MCF 10A (cell line): ENCODE data around the gene CBFA2T3. TPM values are rescaled to one million over a fixed set of nuclear protein-coding genes. Genes with fewer than 3 reads are reported as not detected.

Experiments
- BruUV-seq: library from RNA; stranded (reverse); fragments of 400-500 nt; replicated peaks from 2 replicates; lab custom pipeline; 2021; lab: Mats Ljungman, UMichigan
- CTCF ChIA-PET: fragments of 300-600 bp; sonication (Branson Sonifier 250); formaldehyde crosslinking; extraction: SDS; loops from one replicate; lab custom pipeline; 2021; ENCODE audit warnings: antibody characterized with exemption, inconsistent platforms; lab: Yijun Ruan, JAX
- POLR2A ChIA-PET: fragments of 300-600, 350-650 bp; sonication (Branson Sonifier 250); formaldehyde crosslinking; extraction: SDS; loops from one replicate; lab custom pipeline; 2020; ENCODE audit warnings: antibody characterized with exemption, inconsistent platforms; lab: Yijun Ruan, JAX
- DNase-seq: peaks from one replicate; pipeline ENCODE4 v3.0.0-alpha.2; 2018; ENCODE audit not compliant: unreplicated experiment
- H3K27ac Mint-ChIP-seq: one replicate; pipeline ENCODE4 v1.8.0; 2022; ENCODE audit warnings: mild to moderate bottlenecking, low read depth, mixed read lengths; ENCODE audit not compliant: unreplicated experiment
- H3K27me3 Mint-ChIP-seq: one replicate; pipeline ENCODE4 v1.8.0; 2022; ENCODE audit warnings: mixed read lengths; ENCODE audit not compliant: insufficient read depth, unreplicated experiment
- H3K36me3 Mint-ChIP-seq: one replicate; pipeline ENCODE4 v1.8.0; 2022; ENCODE audit warnings: mild to moderate bottlenecking, moderate library complexity, mixed read lengths; ENCODE audit not compliant: insufficient read depth, unreplicated experiment
- H3K4me1 Mint-ChIP-seq: one replicate; pipeline ENCODE4 v1.8.0; 2022; ENCODE audit warnings: mixed read lengths; ENCODE audit not compliant: insufficient read depth, unreplicated experiment
- H3K4me3 Mint-ChIP-seq: one replicate; pipeline ENCODE4 v1.8.0; 2022; ENCODE audit warnings: mild to moderate bottlenecking, moderate library complexity, mixed read lengths; ENCODE audit not compliant: unreplicated experiment
- H3K9me3 Mint-ChIP-seq: one replicate; pipeline ENCODE4 v1.8.0; 2022; ENCODE audit warnings: mixed read lengths; ENCODE audit not compliant: unreplicated experiment
- intact Hi-C: fragments of 100-400 bp; cut with micrococcal nuclease; formaldehyde crosslinking; loops from 2 replicates; pipeline ENCODE4 v1.14.1; 2022
- total RNA-seq: library from RNA; stranded (reverse); gene quantifications from 2 replicates; pipeline ENCODE4 v1.2.3, GENCODE V29; 2022
- TF ChIP-seq, protein P1 (sequence below): fragments of 200-600 bp; IDR thresholded peaks from one replicate; pipeline ENCODE4 v1.8.0; 2022; ENCODE audit warnings: antibody characterized with exemption, mild to moderate bottlenecking; ENCODE audit not compliant: unreplicated experiment

Gene CBFA2T3
- total RNA-seq, 1 experiment from 2014 or later = not detected

DNA sequence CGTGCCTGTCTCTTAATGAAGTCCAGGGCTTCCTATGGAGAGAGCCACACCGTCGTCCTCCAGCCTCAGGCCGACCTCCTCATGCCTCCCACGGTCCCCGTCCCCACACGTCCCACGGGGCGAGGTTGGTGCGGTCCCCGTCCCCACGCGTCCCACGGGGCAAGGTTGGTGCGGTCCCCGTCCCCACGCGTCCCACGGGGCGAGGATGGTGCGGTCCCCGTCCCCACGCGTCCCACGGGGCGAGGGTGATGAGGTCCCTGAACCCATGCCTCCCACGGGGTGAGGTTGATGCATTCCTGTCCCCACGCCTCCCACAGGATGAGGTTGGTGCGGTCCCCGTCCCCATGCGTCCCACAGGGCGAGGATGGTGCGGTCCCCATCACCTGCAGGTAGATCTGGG lies 141.2 kb downstream of the CBFA2T3 start:
- BruUV-seq = no TSS peak
- Mint-ChIP-seq H3K36me3 (peaks cover 6% of the 10 kb centered on the region), H3K4me1 (no peaks in the 10 kb centered on the region), H3K27me3 (no peaks in the 10 kb centered on the region), H3K9me3 (no peaks in the 10 kb centered on the region), H3K27ac (no peak overlapping the region), H3K4me3 (no peak overlapping the region)
- intact Hi-C loops = no loop called here
- POLR2A ChIA-PET = no interaction called here
- TF ChIP-seq, protein P1, sequence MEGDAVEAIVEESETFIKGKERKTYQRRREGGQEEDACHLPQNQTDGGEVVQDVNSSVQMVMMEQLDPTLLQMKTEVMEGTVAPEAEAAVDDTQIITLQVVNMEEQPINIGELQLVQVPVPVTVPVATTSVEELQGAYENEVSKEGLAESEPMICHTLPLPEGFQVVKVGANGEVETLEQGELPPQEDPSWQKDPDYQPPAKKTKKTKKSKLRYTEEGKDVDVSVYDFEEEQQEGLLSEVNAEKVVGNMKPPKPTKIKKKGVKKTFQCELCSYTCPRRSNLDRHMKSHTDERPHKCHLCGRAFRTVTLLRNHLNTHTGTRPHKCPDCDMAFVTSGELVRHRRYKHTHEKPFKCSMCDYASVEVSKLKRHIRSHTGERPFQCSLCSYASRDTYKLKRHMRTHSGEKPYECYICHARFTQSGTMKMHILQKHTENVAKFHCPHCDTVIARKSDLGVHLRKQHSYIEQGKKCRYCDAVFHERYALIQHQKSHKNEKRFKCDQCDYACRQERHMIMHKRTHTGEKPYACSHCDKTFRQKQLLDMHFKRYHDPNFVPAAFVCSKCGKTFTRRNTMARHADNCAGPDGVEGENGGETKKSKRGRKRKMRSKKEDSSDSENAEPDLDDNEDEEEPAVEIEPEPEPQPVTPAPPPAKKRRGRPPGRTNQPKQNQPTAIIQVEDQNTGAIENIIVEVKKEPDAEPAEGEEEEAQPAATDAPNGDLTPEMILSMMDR = no peak
- CTCF ChIA-PET = no interaction called here
- no peak for DNase-seq

DNA sequence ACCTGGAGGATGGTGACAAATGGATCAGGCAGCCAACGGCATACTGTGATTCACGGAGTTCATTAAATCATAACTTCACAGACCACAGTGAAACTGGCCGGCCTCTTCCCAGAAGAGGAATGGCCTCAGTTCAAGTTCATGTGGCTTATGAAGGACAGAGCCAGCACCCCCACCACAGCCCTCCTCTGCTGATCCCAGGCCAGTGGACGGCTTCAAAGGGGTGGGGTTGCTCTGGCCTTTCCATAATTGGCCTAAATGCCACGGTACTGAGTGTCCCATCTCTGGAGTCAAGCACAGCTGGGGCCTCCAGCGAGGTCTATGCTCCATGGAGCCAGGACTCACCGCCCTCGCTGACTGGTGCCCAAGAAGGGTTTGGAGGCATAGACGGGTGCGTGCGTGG lies 141.6 kb downstream of the CBFA2T3 start:
- ChIA-PET POLR2A (interaction anchor here (0.6 to 0.7 kb wide), 3 partner anchors 9 to 391 kb away, joined by 3 to 4 read pairs (median 3); partner anchors contain the start of genes GALNS and TRAPPC2L), CTCF (no interaction called here)
- BruUV-seq = no TSS peak
- H3K27me3 Mint-ChIP-seq = no peaks in the 10 kb centered on the region
- TF ChIP-seq, protein P1 = no peak
- H3K4me1 Mint-ChIP-seq = no peaks in the 10 kb centered on the region
- H3K36me3 Mint-ChIP-seq = peaks cover 6% of the 10 kb centered on the region
- no peak overlapping the region for H3K4me3 Mint-ChIP-seq
- intact Hi-C loops = no loop called here
- no peaks in the 10 kb centered on the region for H3K9me3 Mint-ChIP-seq
- no peak overlapping the region for H3K27ac Mint-ChIP-seq
- no peak for DNase-seq

- peaks cover 6% of the 10 kb centered on the region for H3K36me3 Mint-ChIP-seq
- H3K9me3 Mint-ChIP-seq = no peaks in the 10 kb centered on the region
- no peaks in the 10 kb centered on the region for H3K27me3 Mint-ChIP-seq
- no peaks in the 10 kb centered on the region for H3K4me1 Mint-ChIP-seq
- no peak overlapping the region for H3K4me3 Mint-ChIP-seq
- DNase-seq = no peak
- intact Hi-C loops = no loop called here
- H3K27ac Mint-ChIP-seq = no peak overlapping the region
- ChIA-PET CTCF (interaction anchor here (0.5 kb wide), 1 partner anchor 17 kb away, joined by 3 read pairs; no protein-coding TSS in a partner anchor), POLR2A (no interaction called here)
- TF ChIP-seq, protein P1 = no peak
- BruUV-seq = no TSS peak
These were observed 142.3 kb downstream of the CBFA2T3 start for GRCh38 chr16:88834670-88835069.

GRCh38 chr16:88833086-88833485 lies 143.9 kb downstream of the CBFA2T3 start:
- no peak overlapping the region for H3K27ac Mint-ChIP-seq

More at GRCh38 chr16:88833086-88833485, 143.9 kb downstream of the CBFA2T3 start:
- BruUV-seq = no TSS peak
- Mint-ChIP-seq H3K36me3 (peaks cover 6% of the 10 kb centered on the region), H3K4me3 (no peak overlapping the region), H3K4me1 (no peaks in the 10 kb centered on the region), H3K27me3 (no peaks in the 10 kb centered on the region), H3K9me3 (no peaks in the 10 kb centered on the region)
- no peak for DNase-seq
- ChIA-PET CTCF (interaction anchor here (0.7 kb wide), 1 partner anchor 25 kb away, joined by 3 read pairs; no protein-coding TSS in a partner anchor), POLR2A (interaction anchor here (0.6 to 0.9 kb wide), 2 partner anchors 51 to 80 kb away, joined by 3 read pairs; no protein-coding TSS in a partner anchor)
- TF ChIP-seq, protein P1 = no peak
- intact Hi-C loops = no loop called here
